Lower lobe of right lung (tissue), 2 donors: ENCODE data around the gene SLK. TPM values are rescaled to one million over a fixed set of nuclear protein-coding genes. Genes with fewer than 3 reads are reported as not detected.

Experiments used
- ATAC-seq, 2 donors: fragments of 200-7000 bp; cut with Tn5 transposase; one replicate each; pipeline ENCODE4 v1.9.1; 2020 to 2022; ENCODE audit warnings: mild to moderate bottlenecking in 2 of 2, moderate library complexity in 2 of 2
- DNase-seq: peaks from one replicate; pipeline ENCODE4 v3.0.0-alpha.2; 2020
- H3K27ac ChIP-seq: fragments of 200-600 bp; one replicate; pipeline ENCODE4 v1.8.0; 2022
- H3K27me3 ChIP-seq: fragments of 200-600 bp; one replicate; pipeline ENCODE4 v1.8.0; 2022; ENCODE audit warnings: low read depth
- H3K36me3 ChIP-seq: fragments of 200-600 bp; one replicate; pipeline ENCODE4 v1.8.0; 2022; ENCODE audit warnings: mild to moderate bottlenecking
- H3K4me1 ChIP-seq: fragments of 200-600 bp; one replicate; pipeline ENCODE4 v1.8.0; 2022
- H3K4me3 ChIP-seq: fragments of 200-600 bp; one replicate; pipeline ENCODE4 v1.8.0; 2022; ENCODE audit warnings: mild to moderate bottlenecking
- H3K9me3 ChIP-seq: fragments of 200-600 bp; one replicate; pipeline ENCODE4 v1.8.0; 2022
- CTCF ChIP-seq: fragments of 200-600 bp; IDR thresholded peaks from one replicate; pipeline ENCODE4 v1.8.0; 2022; ENCODE audit warnings: antibody characterized with exemption, mild to moderate bottlenecking
- intact Hi-C: fragments of 100-400 bp; cut with DNase I; formaldehyde crosslinking; loops from one replicate; pipeline ENCODE4 v1.11.0; 2022
- total RNA-seq: library from RNA; stranded (reverse); fragmentation: NEBNext Ultra II Directional; extraction: Animal tissue kit (Norgen Biotek cat#: 25700); gene quantifications from one replicate; pipeline ENCODE4 v1.2.1, GENCODE V29; 2021
- donor health status: DM: no; HTN: yes; CAD: no; lungs with severe emphysema.

Gene SLK
- total RNA-seq, 1 donor from 2014 or later, result 45.5 TPM

GRCh38 chr10:104016661-104017060 lies 49.7 kb downstream of the SLK start:
- Histone ChIP-seq H3K27me3 (no peaks in the 10 kb centered on the region), H3K4me3 (no peak overlapping the region), H3K4me1 (peaks cover under 1% of the 10 kb centered on the region), H3K9me3 (no peaks in the 10 kb centered on the region), H3K27ac (no peak overlapping the region), H3K36me3 (peaks cover 69% of the 10 kb centered on the region)
- intact Hi-C loops, result no loop called here
- ATAC-seq, result no peak
- no peak for TF ChIP-seq CTCF
- no peak for DNase-seq

GRCh38 chr10:104018471-104018870 lies 51.5 kb downstream of the SLK start:
- intact Hi-C loops, result no loop called here
- Histone ChIP-seq H3K36me3 (peaks cover 70% of the 10 kb centered on the region), H3K9me3 (no peaks in the 10 kb centered on the region), H3K27ac (no peak overlapping the region), H3K4me1 (peaks cover 3% of the 10 kb centered on the region), H3K4me3 (no peak overlapping the region), H3K27me3 (no peaks in the 10 kb centered on the region)
- TF ChIP-seq CTCF, result no peak
- no peak for DNase-seq
- ATAC-seq, result no peak

GRCh38 chr10:104020020-104020419 lies 53.1 kb downstream of the SLK start:
- Histone ChIP-seq H3K9me3 (no peaks in the 10 kb centered on the region), H3K27ac (no peak overlapping the region), H3K27me3 (no peaks in the 10 kb centered on the region), H3K4me3 (no peak overlapping the region), H3K4me1 (peaks cover 3% of the 10 kb centered on the region), H3K36me3 (peaks cover 80% of the 10 kb centered on the region)
- DNase-seq (no peak), ATAC-seq (no peak)
- intact Hi-C loops, result no loop called here
- TF ChIP-seq CTCF, result no peak

- Histone ChIP-seq H3K27me3 (no peaks in the 10 kb centered on the region), H3K36me3 (peaks cover 92% of the 10 kb centered on the region), H3K9me3 (no peaks in the 10 kb centered on the region), H3K4me1 (peaks cover 3% of the 10 kb centered on the region), H3K4me3 (no peak overlapping the region), H3K27ac (no peak overlapping the region)
- DNase-seq (no peak), ATAC-seq (no peak)
- TF ChIP-seq CTCF, result no peak
- intact Hi-C loops, result no loop called here
Measured at GRCh38 chr10:104021246-104021645, 54.3 kb downstream of the SLK start.

- no peak for TF ChIP-seq CTCF
- H3K36me3 ChIP-seq, result peaks cover 93% of the 10 kb centered on the region
- no peak overlapping the region for H3K27ac ChIP-seq
- no peak for ATAC-seq
- intact Hi-C loops, result no loop called here
- H3K9me3 ChIP-seq, result no peaks in the 10 kb centered on the region
- no peak overlapping the region for H3K4me3 ChIP-seq
- H3K4me1 ChIP-seq, result peaks cover 3% of the 10 kb centered on the region
- no peaks in the 10 kb centered on the region for H3K27me3 ChIP-seq
- DNase-seq, result no peak
Measured at GRCh38 chr10:104022026-104022425, 55.1 kb downstream of the SLK start.

- no peaks in the 10 kb centered on the region for H3K27me3 ChIP-seq
- intact Hi-C loops, result no loop called here
- TF ChIP-seq CTCF, result no peak
- no peak overlapping the region for H3K4me3 ChIP-seq
- H3K4me1 ChIP-seq, result peaks cover 3% of the 10 kb centered on the region
- DNase-seq (no peak), ATAC-seq (no peak)
- H3K36me3 ChIP-seq, result peaks cover 97% of the 10 kb centered on the region
- no peak overlapping the region for H3K27ac ChIP-seq
- no peaks in the 10 kb centered on the region for H3K9me3 ChIP-seq
Measured at GRCh38 chr10:104025524-104025923, 58.6 kb downstream of the SLK start.
